ENCODE data around the gene GPR157. TPM values are rescaled to one million over a fixed set of nuclear protein-coding genes. Genes with fewer than 3 reads are reported as not detected.
"Not testable (repeated sequence)": the region's sequence is repeated elsewhere in the genome, so short reads cannot be mapped to it uniquely, and the experiment has no call there.

GPR157 gene
- total RNA-seq (2014; rRNA removed; shearing (Covaris generic)): 4.4 and 4.6 TPM in 2 replicates

GRCh38 chr1:9128520-9129265 lies at the start of gene GPR157:
GPR157 (minus strand) TSS chr1:9129102; CDS start chr1:9129027, 75 bp downstream.
- DNase-seq (ENCODE audit: low spot score): peak; percentile 81

GRCh38 chr1:9174762-9175161 lies 45.9 kb upstream of the GPR157 start:
- DNase-seq (ENCODE audit: low spot score): no peak

- no peak for DNase-seq (ENCODE audit: low spot score)
These were observed 45.3 kb upstream of the GPR157 start for GRCh38 chr1:9174243-9174642.

GRCh38 chr1:9169601-9170137 lies 40.8 kb upstream of the GPR157 start:
- no peak for DNase-seq (ENCODE audit: low spot score)

- no peak for DNase-seq (ENCODE audit: low spot score)
These were observed 38.7 kb upstream of the GPR157 start for GRCh38 chr1:9167638-9168037.

- no peak for DNase-seq (ENCODE audit: low spot score)
These were observed 37.7 kb upstream of the GPR157 start for GRCh38 chr1:9166289-9167235.

GRCh38 chr1:9165396-9165795 lies 36.5 kb upstream of the GPR157 start:
- peak; percentile 48 for DNase-seq (ENCODE audit: low spot score)

- peak; percentile 49 for DNase-seq (ENCODE audit: low spot score)
These were observed 36.0 kb upstream of the GPR157 start for GRCh38 chr1:9164919-9165318.

GRCh38 chr1:9164532-9164900 lies 35.6 kb upstream of the GPR157 start:
- no peak for DNase-seq (ENCODE audit: low spot score)

GRCh38 chr1:9161963-9162362 lies 33.1 kb upstream of the GPR157 start:
- peak; percentile 63 for DNase-seq (ENCODE audit: low spot score)

GRCh38 chr1:9161342-9161741 lies 32.4 kb upstream of the GPR157 start:
- DNase-seq (ENCODE audit: low spot score): no peak

- DNase-seq (ENCODE audit: low spot score): no peak
These were observed 31.3 kb upstream of the GPR157 start for GRCh38 chr1:9160079-9160717.

GRCh38 chr1:9155879-9156278 lies 27.0 kb upstream of the GPR157 start:
- DNase-seq (ENCODE audit: low spot score): no peak

GRCh38 chr1:9155405-9155804 lies 26.5 kb upstream of the GPR157 start:
- not testable (repeated sequence) for DNase-seq (ENCODE audit: low spot score)

- no peak for DNase-seq (ENCODE audit: low spot score)
These were observed 24.2 kb upstream of the GPR157 start for GRCh38 chr1:9153152-9153551.

GRCh38 chr1:9152535-9152934 lies 23.6 kb upstream of the GPR157 start:
- no peak for DNase-seq (ENCODE audit: low spot score)

- DNase-seq (ENCODE audit: low spot score): no peak
These were observed 22.5 kb upstream of the GPR157 start for GRCh38 chr1:9151328-9151860.

- no peak for DNase-seq (ENCODE audit: low spot score)
These were observed 21.9 kb upstream of the GPR157 start for GRCh38 chr1:9150582-9151327.

- DNase-seq (ENCODE audit: low spot score): no peak
These were observed 21.1 kb upstream of the GPR157 start for GRCh38 chr1:9149837-9150581.

GRCh38 chr1:9149151-9149550 lies 20.2 kb upstream of the GPR157 start:
- no peak for DNase-seq (ENCODE audit: low spot score)
